IPS-NIHi7 (cell line): Measurements from ENCODE around the gene SCAI.
"Not testable (repeated sequence)": the region's sequence is repeated elsewhere in the genome, so short reads cannot be mapped to it uniquely, and the experiment has no call there.

Source experiments
- DNase-seq: peaks from one replicate; pipeline ENCODE4 v3.0.0; 2012; ENCODE audit warnings: mixed read lengths; ENCODE audit errors: extremely low spot score

Gene SCAI

GRCh38 chr9:125028041-125028440 lies 115.3 kb downstream of the SCAI start:
- no peak for DNase-seq

- DNase-seq, result no peak
Measured at GRCh38 chr9:125024917-125025316, 118.4 kb downstream of the SCAI start.

GRCh38 chr9:125021069-125021468 lies 122.3 kb downstream of the SCAI start:
- DNase-seq, result no peak

GRCh38 chr9:125015655-125016054 lies 127.7 kb downstream of the SCAI start:
- DNase-seq, result not testable (repeated sequence)

- DNase-seq, result not testable (repeated sequence)
Measured at GRCh38 chr9:125012013-125012412, 131.3 kb downstream of the SCAI start.

- DNase-seq, result no peak
Measured at GRCh38 chr9:125008599-125008998, 134.7 kb downstream of the SCAI start.

GRCh38 chr9:125003332-125003731 lies 140.0 kb downstream of the SCAI start:
- no peak for DNase-seq

GRCh38 chr9:124983698-124984097 lies 159.6 kb downstream of the SCAI start:
- no peak for DNase-seq

- DNase-seq, result no peak
Measured at GRCh38 chr9:124980431-124980830, 162.9 kb downstream of the SCAI start.

GRCh38 chr9:124975131-124975530 lies 168.2 kb downstream of the SCAI start:
- DNase-seq, result peak; percentile 50

GRCh38 chr9:124973807-124974206 lies 169.5 kb downstream of the SCAI start:
- no peak for DNase-seq

DNA sequence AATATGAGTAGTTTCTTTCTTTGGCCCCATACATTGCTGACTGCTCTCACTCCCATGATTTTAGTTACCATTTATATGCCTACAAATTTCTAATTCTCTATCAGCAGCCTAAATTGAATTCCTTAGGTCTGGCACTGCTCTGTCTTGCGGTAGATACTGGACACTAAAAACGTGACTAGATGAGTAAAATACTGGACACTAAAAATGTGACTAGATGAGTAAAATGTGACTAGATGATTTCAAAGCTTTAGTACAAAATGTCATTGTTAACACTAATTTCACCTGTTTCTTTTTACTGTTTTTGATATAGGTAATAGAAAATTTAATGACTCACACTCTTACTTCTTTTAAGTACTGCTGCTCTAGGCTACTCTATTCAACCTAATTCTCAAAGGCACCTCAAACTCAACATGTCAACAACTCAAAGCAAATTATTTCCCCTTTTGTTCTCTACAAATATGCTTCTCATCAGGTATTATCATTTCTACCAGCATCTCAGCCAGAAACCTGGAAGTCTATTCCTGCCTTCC lies 171.0 kb downstream of the SCAI start:
- DNase-seq, result no peak

GRCh38 chr9:124969401-124969800 lies 173.9 kb downstream of the SCAI start:
- DNase-seq, result no peak

DNA sequence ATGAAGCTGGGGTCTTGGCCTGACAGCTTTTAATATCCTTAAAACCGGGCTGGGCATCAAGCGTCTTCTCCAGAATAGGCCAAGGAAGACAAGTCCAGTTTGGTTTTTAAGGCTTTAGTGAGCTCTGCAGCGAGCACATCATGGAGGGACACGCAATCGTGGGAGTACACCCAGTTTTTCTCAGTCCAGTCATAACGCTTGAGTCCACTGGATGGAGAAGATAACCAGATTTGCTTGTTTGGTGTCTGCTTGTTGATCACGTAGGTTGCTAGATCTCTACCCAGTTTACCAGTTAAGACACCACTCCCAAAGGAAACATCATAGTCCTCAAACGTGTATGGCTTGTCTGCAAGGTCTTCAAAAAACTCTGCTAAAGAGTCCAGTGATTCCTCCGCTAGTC lies 175.1 kb downstream of the SCAI start:
- no peak for DNase-seq

- DNase-seq, result not testable (repeated sequence)
Measured at GRCh38 chr9:124965775-124966568, 177.4 kb downstream of the SCAI start.

DNA sequence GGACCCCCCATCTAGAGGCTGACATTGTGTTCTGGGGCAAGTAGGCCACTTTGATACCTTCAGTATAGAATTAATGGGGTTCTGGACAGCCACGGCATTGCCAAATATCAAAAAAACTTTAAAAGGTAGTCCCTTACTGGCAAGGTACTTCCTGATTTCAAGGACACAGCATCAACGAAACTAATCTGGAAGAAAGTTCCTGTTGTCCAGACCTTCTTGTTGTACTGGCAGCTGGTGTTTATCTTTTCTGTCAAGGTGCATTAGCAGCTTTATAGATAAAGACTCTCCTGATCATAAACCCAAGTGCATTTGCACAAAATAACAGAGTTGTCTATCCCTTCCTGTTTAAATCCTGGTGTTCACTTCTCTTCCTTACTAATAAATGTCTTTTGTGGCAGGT lies 178.7 kb downstream of the SCAI start:
- no peak for DNase-seq

DNA sequence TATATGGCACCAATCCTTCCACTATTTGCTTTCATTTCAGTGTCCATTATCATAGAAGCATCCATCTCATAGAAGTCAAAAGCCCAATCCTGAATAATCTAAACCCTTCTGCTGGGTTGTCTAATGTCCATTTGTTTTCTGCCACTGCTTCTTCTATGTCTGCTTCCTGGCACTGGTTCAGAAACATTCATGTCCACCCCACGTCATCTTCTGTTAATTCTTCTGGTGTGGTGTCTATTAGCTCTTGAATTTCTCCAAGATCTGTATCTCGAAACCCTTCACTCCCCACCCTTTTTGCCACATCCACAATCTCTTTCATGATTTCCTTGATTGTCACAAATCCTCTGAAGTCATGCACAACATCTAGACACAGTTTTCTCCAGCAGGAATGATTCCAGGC lies 179.3 kb downstream of the SCAI start:
- no peak for DNase-seq

- no peak for DNase-seq
Measured at GRCh38 chr9:124960409-124960752, 182.9 kb downstream of the SCAI start.

- DNase-seq, result not testable (repeated sequence)
Measured at GRCh38 chr9:124959671-124960408, 183.5 kb downstream of the SCAI start.

DNA sequence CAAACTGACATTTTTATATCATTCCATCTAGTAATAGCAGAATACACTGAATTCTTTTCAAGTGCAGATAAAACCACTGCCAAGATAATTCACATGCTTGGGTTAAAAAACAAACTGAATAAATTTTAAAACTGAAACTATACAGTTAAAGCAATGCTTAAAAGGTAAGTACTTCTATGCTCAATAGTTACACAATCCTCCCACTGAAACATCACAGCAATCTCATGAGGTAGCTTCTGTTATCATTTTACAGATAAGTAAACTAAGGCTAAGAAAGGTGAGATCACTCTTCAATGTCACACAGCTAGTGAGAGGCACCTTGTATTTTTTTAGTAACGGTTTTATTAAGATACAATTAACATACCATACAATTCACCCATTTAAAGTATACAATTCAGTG lies 189.1 kb downstream of the SCAI start:
- DNase-seq, result no peak

GRCh38 chr9:124950050-124950718 lies 193.1 kb downstream of the SCAI start:
- DNase-seq, result no peak

GRCh38 chr9:124949387-124949786 lies 193.9 kb downstream of the SCAI start:
- DNase-seq, result no peak
